HL-60 (cell line): ENCODE measurements around the gene GPR153.

Experiments
- CTCF ChIP-seq: IDR thresholded peaks from one replicate; pipeline ENCODE4 v1.5.1; 2011; ENCODE audit warnings: low read length, control low read depth, inconsistent platforms; ENCODE audit not compliant: insufficient read depth
- GABPA ChIP-seq: IDR thresholded peaks from 2 replicates; pipeline ENCODE4 v1.6.1; 2012; ENCODE audit warnings: low read depth
- POLR2AphosphoS5 ChIP-seq: IDR thresholded peaks from 2 replicates; pipeline ENCODE4 v1.6.1; 2012; ENCODE audit warnings: low read depth
- REST ChIP-seq: IDR thresholded peaks from 2 replicates; pipeline ENCODE4 v1.6.1; 2012; ENCODE audit warnings: low read depth; ENCODE audit not compliant: insufficient replicate concordance
- SPI1 ChIP-seq: IDR thresholded peaks from 2 replicates; pipeline ENCODE4 v1.6.1; 2012; ENCODE audit warnings: low read depth, mild to moderate bottlenecking, borderline replicate concordance

GRCh38 chr1:6260433-6260934 is 414 bp downstream of the GPR153 start:
- TF ChIP-seq CTCF (no peak), POLR2AphosphoS5 (no peak), REST (no peak), GABPA (no peak), SPI1 (no peak)
